Gastrocnemius medialis (tissue), 4 donors: Measurements from ENCODE around the gene SPANXB1.
"Not testable (repeated sequence)": the region's sequence is repeated elsewhere in the genome, so short reads cannot be mapped to it uniquely, and the experiment has no call there.

Source experiments
- POLR2A ChIP-seq, 2 donors: fragments of 450-650 bp; IDR thresholded peaks; one replicate each; pipeline ENCODE4 v1.6.1; 2017; ENCODE audit warnings: antibody characterized with exemption in 2 of 2, mild to moderate bottlenecking in 2 of 2, moderate library complexity in 2 of 2
- TF ChIP-seq, protein P1 (sequence below), 5 experiments: fragments of 450-650 bp in 3 of 5; fragments of 200-600 bp in 2 of 5; sonication (generic) in 2 of 5; IDR thresholded peaks in 4 of 5; conservative IDR thresholded peaks in 1 of 5; 1 replicate in 4 of 5; 2 replicates in 1 of 5; pipeline ENCODE4 v1.5.1; 2016 to 2019; ENCODE audit warnings: antibody characterized with exemption in 5 of 5, mild to moderate bottlenecking in 3 of 5, moderate library complexity in 3 of 5

DNA sequence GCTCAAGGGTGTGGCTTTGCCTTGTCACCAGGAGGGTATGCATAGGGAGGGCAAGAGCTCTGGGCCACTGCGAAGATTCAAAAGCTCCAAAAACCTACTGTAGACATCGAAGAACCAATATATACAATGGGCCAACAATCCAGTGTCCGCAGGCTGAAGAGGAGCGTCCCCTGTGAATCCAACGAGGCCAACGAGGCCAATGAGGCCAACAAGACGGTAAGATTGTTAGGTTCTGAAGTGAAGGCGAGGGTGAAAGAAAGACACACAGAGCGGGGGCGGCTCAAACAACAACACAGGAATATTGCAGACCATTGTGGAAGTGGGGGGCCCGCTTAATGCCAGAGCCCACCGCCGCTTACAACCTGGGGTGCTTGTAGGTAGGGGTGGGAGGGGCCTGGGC lies at the start of gene SPANXB1:
- TF ChIP-seq POLR2A (IDR thresholded peaks at IDR 0.05) = not testable (repeated sequence)
- TF ChIP-seq, protein P1, sequence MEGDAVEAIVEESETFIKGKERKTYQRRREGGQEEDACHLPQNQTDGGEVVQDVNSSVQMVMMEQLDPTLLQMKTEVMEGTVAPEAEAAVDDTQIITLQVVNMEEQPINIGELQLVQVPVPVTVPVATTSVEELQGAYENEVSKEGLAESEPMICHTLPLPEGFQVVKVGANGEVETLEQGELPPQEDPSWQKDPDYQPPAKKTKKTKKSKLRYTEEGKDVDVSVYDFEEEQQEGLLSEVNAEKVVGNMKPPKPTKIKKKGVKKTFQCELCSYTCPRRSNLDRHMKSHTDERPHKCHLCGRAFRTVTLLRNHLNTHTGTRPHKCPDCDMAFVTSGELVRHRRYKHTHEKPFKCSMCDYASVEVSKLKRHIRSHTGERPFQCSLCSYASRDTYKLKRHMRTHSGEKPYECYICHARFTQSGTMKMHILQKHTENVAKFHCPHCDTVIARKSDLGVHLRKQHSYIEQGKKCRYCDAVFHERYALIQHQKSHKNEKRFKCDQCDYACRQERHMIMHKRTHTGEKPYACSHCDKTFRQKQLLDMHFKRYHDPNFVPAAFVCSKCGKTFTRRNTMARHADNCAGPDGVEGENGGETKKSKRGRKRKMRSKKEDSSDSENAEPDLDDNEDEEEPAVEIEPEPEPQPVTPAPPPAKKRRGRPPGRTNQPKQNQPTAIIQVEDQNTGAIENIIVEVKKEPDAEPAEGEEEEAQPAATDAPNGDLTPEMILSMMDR (IDR thresholded peaks at IDR 0.05 in 4 of 5, conservative IDR thresholded peaks at IDR 0.05 in 1 of 5) = not testable (repeated sequence)
